GM18508 (cell line): ENCODE measurements around the gene COQ8B.

ENCODE experiments used
- ATAC-seq: cut with Tn5 transposase; IDR thresholded peaks from one replicate; pipeline ENCODE4 v1.9.1; 2021; ENCODE audit warnings: moderate number of reproducible peaks; ENCODE audit not compliant: insufficient read depth, unreplicated experiment

The COQ8B gene

GRCh38 chr19:40718774-40719391 is 2.2 kb upstream of the COQ8B start:
- ATAC-seq = no peak

DNA sequence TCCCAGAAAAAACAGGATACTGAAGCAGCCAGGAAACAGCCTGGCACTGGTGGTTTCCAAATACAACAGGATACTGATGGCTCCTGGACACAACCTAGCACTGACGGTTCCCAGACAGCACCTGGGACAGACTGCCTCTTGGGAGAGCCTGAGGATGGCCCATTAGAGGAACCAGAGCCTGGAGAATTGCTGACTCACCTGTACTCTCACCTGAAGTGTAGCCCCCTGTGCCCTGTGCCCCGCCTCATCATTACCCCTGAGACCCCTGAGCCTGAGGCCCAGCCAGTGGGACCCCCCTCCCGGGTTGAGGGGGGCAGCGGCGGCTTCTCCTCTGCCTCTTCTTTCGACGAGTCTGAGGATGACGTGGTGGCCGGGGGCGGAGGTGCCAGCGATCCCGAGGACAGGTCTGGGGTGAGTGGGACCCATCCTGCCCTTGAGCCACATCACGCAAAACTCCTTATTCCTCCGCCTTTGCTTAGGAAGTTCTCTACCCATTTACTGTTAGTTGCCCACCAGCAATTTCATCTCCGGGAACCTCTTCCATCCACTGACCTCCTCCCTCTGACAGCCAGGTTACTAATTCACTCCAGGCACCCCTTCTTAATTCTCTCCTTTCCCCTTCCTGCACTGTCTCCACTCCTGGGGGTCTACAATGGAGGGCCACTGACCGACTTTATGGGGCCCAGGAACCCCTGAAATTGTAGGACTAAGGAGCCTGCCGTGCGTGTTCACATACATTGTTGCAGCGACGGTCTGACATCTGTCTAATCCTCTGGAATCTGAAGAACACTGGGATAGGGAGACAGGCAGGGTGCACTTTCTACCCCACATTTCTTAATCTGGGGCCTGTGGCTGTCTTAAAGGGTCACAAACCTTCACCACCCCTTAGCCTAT is 1.4 kb upstream of the COQ8B start:
- no peak for ATAC-seq

GRCh38 chr19:40717325-40717879 is 716 bp upstream of the COQ8B start:
- no peak for ATAC-seq

DNA sequence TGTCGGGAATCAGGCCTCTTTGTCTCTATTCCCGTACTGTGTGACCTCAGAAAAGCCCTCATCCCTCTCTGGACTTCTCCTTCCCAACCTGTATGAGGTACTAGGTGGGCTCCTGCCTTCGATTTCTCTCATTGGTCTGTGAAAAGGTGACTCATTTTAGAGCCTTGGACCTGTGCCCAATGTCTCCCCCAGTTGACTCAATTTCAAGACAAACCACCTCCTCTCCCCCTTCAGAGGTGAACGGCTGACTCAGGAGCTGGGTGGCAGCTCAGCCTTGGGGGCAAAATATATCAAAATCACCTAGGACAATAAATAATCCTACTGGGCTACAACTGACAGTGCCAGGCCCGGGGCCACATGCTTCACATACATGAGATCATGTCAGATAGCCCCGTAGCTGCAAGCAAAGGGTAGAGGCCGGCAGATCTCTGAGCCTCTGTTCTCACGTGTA is 630 bp downstream of the COQ8B start:
- no peak for ATAC-seq

- ATAC-seq = no peak
These were observed 2.0 kb downstream of the COQ8B start for GRCh38 chr19:40714441-40715299.

DNA sequence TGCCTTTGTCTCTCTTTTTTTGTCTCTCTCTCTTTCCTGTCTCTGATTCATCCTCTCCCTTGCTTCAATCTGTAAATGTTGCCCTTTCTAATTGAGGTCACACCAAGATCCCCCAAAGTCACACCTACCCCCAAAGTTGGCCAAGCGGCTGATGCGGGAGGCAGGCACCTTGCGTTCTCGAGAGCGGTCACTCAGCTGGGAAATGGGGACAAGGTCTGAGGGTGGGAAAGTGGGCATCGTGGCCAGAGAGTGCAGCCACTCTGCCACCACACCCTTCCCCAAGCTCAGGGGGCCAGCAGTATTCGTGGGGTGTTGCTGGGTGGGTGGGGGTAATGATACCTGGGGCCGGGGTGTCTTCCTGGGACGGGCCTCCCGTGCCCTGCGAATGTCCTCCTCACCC is 2.7 kb downstream of the COQ8B start:
- no peak for ATAC-seq

GRCh38 chr19:40709817-40710216 is 6.9 kb downstream of the COQ8B start:
- no peak for ATAC-seq

DNA sequence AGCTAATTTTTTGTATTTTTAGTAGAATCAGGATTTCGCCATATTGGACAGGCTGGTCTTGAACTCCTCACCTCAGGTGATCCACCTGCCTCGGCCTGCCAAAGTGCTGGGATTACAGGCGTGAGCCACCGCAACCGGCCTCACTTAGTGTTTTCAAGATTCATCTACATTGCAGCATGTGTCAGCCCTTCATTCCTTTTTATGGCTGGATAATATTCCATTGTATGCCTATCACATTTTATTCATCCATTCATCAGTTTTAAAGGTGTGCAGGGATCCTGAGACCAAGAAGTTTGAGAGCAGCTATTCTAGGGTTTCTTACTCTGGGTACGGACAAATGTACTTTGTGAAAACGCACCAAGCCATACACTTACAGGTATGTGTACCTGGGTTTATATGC is 9.1 kb downstream of the COQ8B start:
- no peak for ATAC-seq

DNA sequence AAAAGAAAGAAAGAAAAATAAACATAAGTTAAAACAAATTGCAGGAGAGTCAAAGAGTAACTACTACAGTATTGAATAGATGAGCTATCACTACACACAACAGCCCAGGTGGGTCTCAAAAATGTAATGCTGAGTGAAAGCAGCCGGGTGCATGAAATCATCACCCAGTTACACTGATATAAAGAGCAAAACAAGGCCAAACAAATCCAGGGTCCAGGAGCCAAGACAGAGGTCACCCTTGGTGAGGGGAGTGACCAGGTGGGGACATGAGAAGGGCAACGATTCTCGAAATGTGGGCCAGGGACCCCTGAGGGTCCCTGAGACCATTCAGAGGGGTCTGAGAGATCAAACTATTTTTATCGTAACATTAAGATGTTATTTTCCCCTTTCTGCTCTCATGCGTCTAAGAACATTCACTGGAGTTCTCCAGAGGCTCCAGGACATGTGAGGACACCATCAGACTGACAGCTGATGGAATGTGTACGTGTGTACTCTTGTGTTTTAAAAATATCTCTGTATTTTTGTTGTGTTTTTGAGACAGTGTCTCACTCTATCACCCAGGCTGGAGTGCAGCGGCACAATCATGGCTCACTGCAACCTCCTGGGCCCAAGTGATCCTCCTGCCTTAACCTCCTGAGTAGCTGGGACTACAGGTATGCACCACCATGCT is 10.6 kb downstream of the COQ8B start:
- ATAC-seq = no peak

DNA sequence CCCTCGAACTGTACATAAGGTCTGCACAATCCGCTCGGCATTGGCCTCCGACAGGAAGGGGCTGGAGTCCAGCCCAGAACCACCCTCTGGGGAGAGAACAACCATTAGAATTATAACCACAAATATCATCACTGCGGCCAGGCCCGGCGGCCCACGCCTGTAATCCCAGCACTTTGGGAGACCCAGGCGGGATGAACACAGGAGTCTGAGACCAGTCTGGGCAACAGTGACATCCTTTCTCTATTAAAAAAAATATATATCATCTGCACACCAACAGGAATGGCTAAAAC is 11.4 kb downstream of the COQ8B start:
- no peak for ATAC-seq

DNA sequence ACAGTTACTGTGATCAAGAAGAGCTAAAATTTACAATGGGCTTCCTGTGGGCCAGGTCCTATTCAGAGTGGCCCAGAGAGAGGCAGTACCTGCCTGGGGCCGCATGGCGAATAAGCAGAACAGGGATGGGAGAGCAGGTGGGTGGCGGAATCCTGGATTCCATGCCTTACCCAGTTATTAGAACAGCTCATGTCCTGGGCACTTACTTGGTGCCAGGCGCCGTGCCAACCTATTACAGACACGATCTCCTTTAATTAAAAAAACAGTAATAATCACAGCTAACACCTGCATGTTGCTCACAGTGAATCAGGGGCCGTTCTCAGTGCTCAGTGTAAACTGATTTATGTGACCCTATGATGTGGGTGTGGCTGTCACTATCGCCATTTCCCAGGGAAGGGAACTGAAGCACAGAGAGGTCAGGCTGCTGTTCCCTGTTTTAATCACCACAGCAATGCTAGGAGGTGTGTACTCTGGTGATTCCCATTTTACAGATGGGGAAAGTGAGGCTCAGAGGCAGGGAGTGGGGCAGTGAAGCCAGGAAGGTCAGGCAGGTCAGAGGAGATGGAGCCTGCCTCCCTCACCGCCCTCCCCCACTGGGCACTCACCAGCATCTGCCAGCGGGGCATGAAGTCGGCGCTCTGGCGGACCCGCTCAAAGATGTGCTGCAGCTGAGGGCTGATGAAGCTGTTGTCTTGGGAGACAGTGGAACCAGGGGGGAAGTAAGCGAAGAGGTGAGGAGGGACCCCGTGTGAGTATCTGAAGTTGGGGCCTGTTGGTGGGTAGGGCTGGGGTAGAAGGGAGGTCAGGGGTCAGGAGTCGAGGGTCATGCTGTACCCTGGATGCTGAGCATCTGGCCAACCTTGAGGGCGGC is 12.0 kb downstream of the COQ8B start:
- no peak for ATAC-seq

DNA sequence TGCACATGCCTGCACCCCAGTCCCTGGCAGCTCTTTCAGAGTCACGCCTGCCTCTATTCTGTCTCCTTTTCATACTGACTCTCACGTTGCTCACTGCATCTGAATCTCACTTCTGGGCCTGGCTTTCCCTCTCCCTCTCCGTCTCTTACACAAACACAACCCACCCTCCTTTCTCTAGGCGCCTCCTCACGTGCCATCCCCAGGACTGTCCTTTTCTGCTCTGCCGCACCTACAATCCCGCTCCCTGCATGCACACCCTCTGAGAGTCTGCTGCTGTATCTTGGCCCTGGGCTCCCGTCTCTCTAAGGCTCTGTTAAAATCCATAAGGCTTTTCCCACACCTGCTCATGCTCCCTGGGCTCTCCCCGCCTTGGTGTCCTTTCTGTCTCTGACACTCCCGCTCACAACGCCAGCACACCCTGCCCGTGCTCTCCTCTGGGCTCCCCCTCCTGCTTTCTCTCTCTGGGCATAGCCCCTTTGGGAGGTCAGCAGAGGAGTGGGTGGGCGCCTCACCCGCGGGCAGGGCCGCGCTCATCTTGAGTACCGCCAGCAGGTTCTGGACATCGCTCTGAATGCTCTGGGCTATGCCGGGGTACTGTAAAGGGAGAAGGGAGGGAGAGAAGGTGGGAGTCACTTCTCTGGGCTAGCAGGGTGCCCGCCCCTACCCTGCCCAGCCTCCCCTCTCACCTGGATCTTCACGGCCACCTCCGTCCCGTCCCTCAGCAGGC is 13.5 kb downstream of the COQ8B start:
- no peak for ATAC-seq

DNA sequence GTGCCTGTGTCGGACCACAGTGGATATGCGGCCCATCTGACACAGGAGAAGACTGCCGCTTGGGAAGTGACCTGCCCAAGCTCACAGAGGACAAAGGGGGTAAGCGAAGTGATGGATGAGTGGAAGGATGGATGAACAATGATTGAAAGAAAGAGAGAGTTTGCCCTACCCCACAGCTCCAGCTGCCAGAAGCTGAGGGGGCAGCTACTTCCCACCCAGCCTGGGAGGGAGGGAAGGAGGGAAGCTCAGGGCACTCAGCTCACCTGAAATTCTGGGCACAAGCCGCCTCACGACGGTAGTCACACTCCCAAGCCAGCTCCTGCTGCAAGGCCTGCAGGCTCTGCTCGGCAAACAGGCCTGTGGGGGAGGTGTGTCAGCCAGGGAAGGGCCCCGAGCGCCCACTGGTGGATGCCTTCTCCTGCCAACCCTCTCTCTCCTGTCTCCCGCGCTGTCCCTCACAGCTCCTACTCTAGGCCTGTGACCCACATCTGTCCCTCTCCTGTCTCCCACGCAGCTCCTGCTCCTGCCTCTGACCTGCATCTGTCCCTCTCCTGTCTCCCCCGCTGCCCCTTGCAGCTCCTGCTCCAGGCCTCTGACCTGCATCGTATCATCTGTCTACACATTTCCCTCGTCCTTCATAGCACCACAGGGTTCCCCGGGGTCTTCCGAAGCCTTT is 14.2 kb downstream of the COQ8B start:
- no peak for ATAC-seq

DNA sequence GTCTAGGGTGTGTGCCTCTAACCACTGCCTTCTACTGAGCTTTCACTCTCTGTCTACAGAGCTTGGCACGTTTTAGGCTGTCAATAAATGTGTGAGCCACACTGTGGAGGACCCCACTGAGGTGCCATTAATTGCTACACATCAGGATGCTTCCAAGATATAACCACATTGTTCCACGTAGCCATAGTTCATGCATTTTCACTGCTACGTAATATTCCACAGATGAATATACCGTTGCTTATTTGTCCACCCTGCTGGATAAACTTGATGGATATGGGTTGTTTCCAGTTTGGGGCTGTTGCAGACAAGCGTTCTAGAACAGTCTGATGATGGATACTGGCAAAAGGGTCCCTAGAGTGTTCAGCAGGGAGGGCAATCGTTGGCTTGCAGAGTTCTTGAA is 14.9 kb downstream of the COQ8B start:
- ATAC-seq = no peak

- ATAC-seq = no peak
These were observed 16.6 kb downstream of the COQ8B start for GRCh38 chr19:40700083-40700482.

DNA sequence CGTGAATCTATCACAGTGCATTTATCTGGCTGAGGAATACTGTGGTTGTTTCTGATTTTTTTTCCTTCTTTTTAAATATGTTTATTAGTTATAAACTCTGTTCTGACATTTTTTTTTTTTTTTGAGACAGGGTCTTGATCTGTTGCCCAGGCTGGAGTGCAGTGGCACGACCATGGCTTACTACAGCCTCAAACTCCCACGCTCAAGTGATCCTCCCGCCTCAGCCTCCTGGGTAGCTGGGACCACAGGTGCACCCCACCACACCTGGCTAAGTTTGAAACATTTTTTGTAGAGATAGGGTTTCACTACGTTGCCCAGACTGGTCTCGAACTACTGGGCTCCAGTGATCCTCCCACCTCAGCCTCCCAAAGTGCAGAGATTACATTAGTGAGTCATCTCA is 19.7 kb downstream of the COQ8B start:
- no peak for ATAC-seq

GRCh38 chr19:40695881-40696280 is 20.8 kb downstream of the COQ8B start:
- ATAC-seq = no peak

GRCh38 chr19:40693896-40694295 is 22.8 kb downstream of the COQ8B start:
- ATAC-seq = no peak
